B cell (primary cell): Measurements from ENCODE around the gene BMP2K. TPM values are rescaled to one million over a fixed set of nuclear protein-coding genes. Genes with fewer than 3 reads are reported as not detected.

Experiments used
- ATAC-seq: fragments of 200-7000 bp; cut with Tn5 transposase; one replicate; pipeline ENCODE4 v1.10.0; 2021; ENCODE audit warnings: low read depth, mild to moderate bottlenecking, moderate number of reproducible peaks, moderate library complexity
- CTCF ChIA-PET: fragments of 350-600 bp; sonication (Branson Sonifier 250); formaldehyde crosslinking; loops from one replicate; lab custom pipeline; 2021; ENCODE audit warnings: antibody characterized with exemption, inconsistent platforms; lab: Charles Lee
- POLR2A ChIA-PET: fragments of 350-600 bp; sonication (Branson Sonifier 250); formaldehyde crosslinking; loops from one replicate; lab custom pipeline; 2021; ENCODE audit warnings: antibody characterized with exemption; lab: Charles Lee
- DNase-seq: peaks from one replicate; pipeline ENCODE4 v3.0.0; 2013
- H2AFZ ChIP-seq: 2 replicates; pipeline ENCODE4 v1.6.1; 2012; ENCODE audit warnings: mild to moderate bottlenecking, low read depth, low read length; ENCODE audit not compliant: insufficient read depth, poor library complexity, severe bottlenecking
- H3K27ac ChIP-seq, 2 donors: 1 replicate in 1 of 2; 2 replicates in 1 of 2; pipeline ENCODE4 v1.5.1; 2012 to 2013; ENCODE audit warnings: low read length in 2 of 2, mild to moderate bottlenecking in 2 of 2, moderate library complexity in 1 of 2
- H3K27me3 ChIP-seq, 4 experiments: fragments of 200-600 bp in 1 of 4; sonication (generic) in 1 of 4; replicated peaks in 1 of 4; 1 replicate in 2 of 4; 2 replicates in 2 of 4; pipeline versions ENCODE4 v1.6.1 to v1.7.0; 2013 to 2016; ENCODE audit warnings: low read length in 3 of 4, mild to moderate bottlenecking in 2 of 4, mixed read lengths in 1 of 4, moderate library complexity in 1 of 4; ENCODE audit not compliant: insufficient read depth in 4 of 4, control insufficient read depth in 3 of 4; ENCODE audit errors: control extremely low read depth in 1 of 4
- H3K36me3 ChIP-seq, 2 experiments: replicated peaks in 1 of 2; 1 replicate in 1 of 2; 2 replicates in 1 of 2; pipeline versions ENCODE4 v1.6.1 to v1.7.1; 2013; ENCODE audit warnings: low read length in 1 of 2; ENCODE audit not compliant: insufficient read depth in 2 of 2, control insufficient read depth in 1 of 2; ENCODE audit errors: control extremely low read depth in 1 of 2, extremely low read depth in 1 of 2
- H3K4me1 ChIP-seq, 2 donors: fragments of 200-600 bp in 1 of 2; sonication (generic) in 1 of 2; 1 replicate in 1 of 2; 2 replicates in 1 of 2; pipeline versions ENCODE4 v1.5.1 to v1.6.1; 2013 to 2017; ENCODE audit warnings: low read length in 2 of 2; ENCODE audit not compliant: control insufficient read depth in 2 of 2, insufficient read depth in 2 of 2
- H3K4me2 ChIP-seq: replicated peaks from 2 replicates; pipeline ENCODE3; 2012; ENCODE audit warnings: mild to moderate bottlenecking, low read depth, low read length; ENCODE audit not compliant: poor library complexity, severe bottlenecking
- H3K4me3 ChIP-seq, 5 experiments: fragments of 200-600 bp in 1 of 5; sonication (generic) in 1 of 5; 1 replicate in 3 of 5; 2 replicates in 2 of 5; pipeline versions ENCODE4 v1.5.1 to v1.7.0; 2011 to 2016; ENCODE audit warnings: low read length in 4 of 5, mild to moderate bottlenecking in 4 of 5, low read depth in 2 of 5, control low read depth in 1 of 5, moderate library complexity in 1 of 5; ENCODE audit not compliant: insufficient read depth in 1 of 5; ENCODE audit errors: control extremely low read depth in 1 of 5, extremely low read depth in 1 of 5
- H3K79me2 ChIP-seq: fragments of 200-600 bp; sonication (generic); one replicate; pipeline ENCODE4 v1.6.0; 2016; ENCODE audit warnings: low read length; ENCODE audit not compliant: control insufficient read depth, insufficient read depth
- H3K9ac ChIP-seq: fragments of 200-600 bp; sonication (generic); 2 replicates; pipeline ENCODE4 v1.6.1; 2017; ENCODE audit warnings: mild to moderate bottlenecking, low read length, moderate library complexity
- H3K9me3 ChIP-seq, 3 donors: one replicate each; pipeline versions ENCODE4 v1.6.1 to v1.7.1; 2013; ENCODE audit warnings: low read length in 2 of 3; ENCODE audit not compliant: control insufficient read depth in 2 of 3, insufficient read depth in 1 of 3; ENCODE audit errors: control extremely low read depth in 1 of 3
- H4K20me1 ChIP-seq: 2 replicates; pipeline ENCODE4 v1.6.0; 2012; ENCODE audit warnings: mild to moderate bottlenecking, low read length; ENCODE audit not compliant: insufficient read depth, control insufficient read depth, poor library complexity, severe bottlenecking
- H3K27ac Mint-ChIP-seq: one replicate; pipeline ENCODE4 v1.8.0; 2021; ENCODE audit warnings: mixed read lengths
- H3K27me3 Mint-ChIP-seq: one replicate; pipeline ENCODE4 v1.8.0; 2021; ENCODE audit warnings: mixed read lengths
- H3K4me1 Mint-ChIP-seq: one replicate; pipeline ENCODE4 v1.8.0; 2021; ENCODE audit warnings: mixed read lengths
- H3K4me3 Mint-ChIP-seq: one replicate; pipeline ENCODE4 v1.8.0; 2021; ENCODE audit warnings: mixed read lengths
- H3K9me3 Mint-ChIP-seq: one replicate; pipeline ENCODE4 v1.8.0; 2022; ENCODE audit warnings: mixed read lengths; ENCODE audit not compliant: insufficient read depth
- CTCF ChIP-seq: fragments of 200-600 bp; IDR thresholded peaks from one replicate; pipeline ENCODE4 v1.8.0; 2022; ENCODE audit warnings: antibody characterized with exemption, mild to moderate bottlenecking
- EZH2 ChIP-seq: IDR thresholded peaks from 2 replicates; pipeline ENCODE4 v1.6.1; 2012; ENCODE audit warnings: borderline replicate concordance, low read depth, mild to moderate bottlenecking, moderate library complexity, low read length; ENCODE audit not compliant: insufficient read depth, poor library complexity, severe bottlenecking
- WGBS: methylation state at CpG from one replicate; pipeline ENCODE4 v1.1.5; 2013; ENCODE audit warnings: missing lambda C conversion rate; ENCODE audit not compliant: insufficient coverage; 5-methylcytosine and 5-hydroxymethylcytosine counted together
- intact Hi-C: fragments of 100-400 bp; cut with micrococcal nuclease; formaldehyde crosslinking; loops from one replicate; pipeline ENCODE4 v1.10.0; 2022
- polyA plus RNA-seq: library from polyadenylated mRNA; depleted of rRNA; stranded (reverse); fragments of >200 nt; gene quantifications from 2 replicates; pipeline ENCODE4 v1.2.3, GENCODE V29; 2012
- total RNA-seq, 2 donors: library from RNA; stranded (reverse); fragments of 120-200 nt in 1 of 2; gene quantifications; 1 replicate in 1 of 2; 2 replicates in 1 of 2; pipeline versions ENCODE4 v1.2.3 to v1.2.4, GENCODE V29; 2013 to 2022

BMP2K gene
- total and polyA plus RNA-seq, 2 donors (not counting 1 experiment from before 2014, with no cell fraction given), result 59.1 to 117 TPM

GRCh38 chr4:78748381-78748780, 27.8 kb upstream of the BMP2K start:
- intact Hi-C loops, result loop anchor here (5.0 kb wide), 1 partner anchor 41 kb away; no protein-coding TSS in a partner anchor
- Histone ChIP-seq H3K4me1 (peaks cover 45 to 46% of the 10 kb centered on the region in 2 donors), H3K36me3 (no peaks in the 10 kb centered on the region), H3K79me2 (no peaks in the 10 kb centered on the region), H3K4me2 (no peak overlapping the region), H3K9me3 (no peaks in the 10 kb centered on the region), H2AFZ (no peak overlapping the region), H3K9ac (no peak overlapping the region), H3K27ac (peak overlapping the region in 1 of 2 donors; percentile 47), H4K20me1 (no peaks in the 10 kb centered on the region), H3K4me3 (no peak overlapping the region), H3K27me3 (no peaks in the 10 kb centered on the region)
- POLR2A ChIA-PET, result no interaction called here
- no peaks in the 10 kb centered on the region for H3K9me3 Mint-ChIP-seq
- H3K27ac Mint-ChIP-seq, result peak overlapping the region; percentile 71
- H3K4me1 Mint-ChIP-seq, result peaks cover 53% of the 10 kb centered on the region
- ATAC-seq, result no peak
- H3K4me3 Mint-ChIP-seq, result peak overlapping the region; percentile 49
- CTCF ChIA-PET, result no interaction called here
- H3K27me3 Mint-ChIP-seq, result no peaks in the 10 kb centered on the region
- TF ChIP-seq CTCF (no peak), EZH2 (no peak)
- WGBS, result 100% methylated on average over 1 of the region's 2 CpGs
- no peak for DNase-seq

GRCh38 chr4:78749258-78749971, 26.7 kb upstream of the BMP2K start:
- no peak overlapping the region for H2AFZ ChIP-seq
- POLR2A ChIA-PET, result interaction anchor here (1.5 to 1.7 kb wide), 4 partner anchors 13 to 28 kb away, joined by 4 to 6 read pairs (median 6); no protein-coding TSS in a partner anchor
- no peaks in the 10 kb centered on the region for H3K79me2 ChIP-seq
- ATAC-seq (peak; percentile 25), DNase-seq (peak; percentile 48)
- H3K9me3 ChIP-seq, result no peaks in the 10 kb centered on the region
- H4K20me1 ChIP-seq, result no peaks in the 10 kb centered on the region
- CTCF ChIA-PET, result interaction anchor here (1.2 to 1.9 kb wide), 3 partner anchors 13 to 42 kb away, joined by 3 to 6 read pairs (median 5); no protein-coding TSS in a partner anchor
- H3K27me3 Mint-ChIP-seq, result no peaks in the 10 kb centered on the region
- H3K4me1 Mint-ChIP-seq, result peaks cover 59% of the 10 kb centered on the region
- H3K9me3 Mint-ChIP-seq, result no peaks in the 10 kb centered on the region
- H3K36me3 ChIP-seq, result no peaks in the 10 kb centered on the region
- H3K4me2 ChIP-seq, result peak overlapping the region; percentile 68
- H3K4me3 Mint-ChIP-seq, result peak overlapping the region; percentile 59
- WGBS, result no CpG with 5 or more reads among the region's 4 CpGs
- peak overlapping the region; percentile 66 to 87 for H3K27ac ChIP-seq
- no peak overlapping the region for H3K9ac ChIP-seq
- peaks cover 51 to 54% of the 10 kb centered on the region in 2 donors for H3K4me1 ChIP-seq
- TF ChIP-seq EZH2 (no peak), CTCF (no peak)
- peak overlapping the region in 1 of 5 experiments; percentile 16 for H3K4me3 ChIP-seq
- H3K27me3 ChIP-seq, result no peaks in the 10 kb centered on the region
- intact Hi-C loops, result loop anchor here (5.0 kb wide), 1 partner anchor 42 kb away; no protein-coding TSS in a partner anchor
- peak overlapping the region; percentile 92 for H3K27ac Mint-ChIP-seq
